PC-9 (cell line): ENCODE results near the gene COL24A1. TPM values are rescaled to one million over a fixed set of nuclear protein-coding genes. Genes with fewer than 3 reads are reported as not detected.

Source experiments
- BruUV-seq: library from RNA; stranded (reverse); fragments of 400-500 nt; replicated peaks from 2 replicates; lab custom pipeline; 2021; lab: Mats Ljungman, UMichigan
- CTCF ChIA-PET: fragments of 300-600 bp; sonication (Branson Sonifier 250); formaldehyde crosslinking; loops from one replicate; lab custom pipeline; 2022; ENCODE audit warnings: antibody characterized with exemption; lab: Charles Lee
- POLR2A ChIA-PET: fragments of 300-600 bp; sonication (Branson Sonifier 250); formaldehyde crosslinking; loops from one replicate; lab custom pipeline; 2022; ENCODE audit warnings: antibody characterized with exemption; ENCODE audit not compliant: unreplicated experiment; lab: Charles Lee
- DNase-seq, 2 experiments: peaks; one replicate each; pipeline versions ENCODE4 v3.0.0 to v3.0.0-alpha.2; 2015 to 2022; ENCODE audit warnings: mixed read lengths in 1 of 2
- H2AFZ ChIP-seq: fragments of 200-600 bp; sonication (generic); 2 replicates; pipeline ENCODE4 v1.8.1; 2017; ENCODE audit warnings: antibody characterized with exemption
- H3F3A ChIP-seq: fragments of 200-600 bp; sonication (generic); 2 replicates; pipeline ENCODE4 v1.8.1; 2017; ENCODE audit warnings: antibody characterized with exemption, mild to moderate bottlenecking, low read depth; ENCODE audit not compliant: insufficient read depth
- H3K27ac ChIP-seq: fragments of 200-600 bp; sonication (generic); 2 replicates; pipeline ENCODE4 v1.6.1; 2016; ENCODE audit warnings: mixed run types
- H3K27me3 ChIP-seq: fragments of 200-600 bp; sonication (generic); 2 replicates; pipeline ENCODE4 v1.6.1; 2016; ENCODE audit warnings: low read depth, mixed run types; ENCODE audit not compliant: insufficient read depth
- H3K36me3 ChIP-seq: fragments of 200-600 bp; sonication (generic); 2 replicates; pipeline ENCODE4 v1.6.1; 2016; ENCODE audit warnings: low read depth, mixed run types
- H3K4me1 ChIP-seq: fragments of 200-600 bp; sonication (generic); replicated peaks from 2 replicates; pipeline ENCODE4 v1.6.1; 2016; ENCODE audit warnings: mixed run types; ENCODE audit not compliant: insufficient read depth
- H3K4me2 ChIP-seq: fragments of 200-600 bp; sonication (generic); 2 replicates; pipeline ENCODE4 v1.6.1; 2017; ENCODE audit warnings: mixed run types
- H3K4me3 ChIP-seq: fragments of 200-600 bp; sonication (generic); 2 replicates; pipeline ENCODE4 v1.6.1; 2016; ENCODE audit warnings: mixed run types
- H3K79me2 ChIP-seq: fragments of 200-600 bp; sonication (generic); 2 replicates; pipeline ENCODE4 v1.6.1; 2017; ENCODE audit warnings: low read depth, mixed run types
- H3K9me2 ChIP-seq: fragments of 200-600 bp; sonication (generic); 2 replicates; pipeline ENCODE4 v1.8.1; 2017; ENCODE audit warnings: mild to moderate bottlenecking; ENCODE audit not compliant: insufficient read depth
- H3K9me3 ChIP-seq: fragments of 200-600 bp; sonication (generic); 2 replicates; pipeline ENCODE4 v1.8.1; 2016; ENCODE audit warnings: low read depth; ENCODE audit not compliant: insufficient read depth
- H4K20me1 ChIP-seq: fragments of 200-600 bp; sonication (generic); 2 replicates; pipeline ENCODE4 v1.8.1; 2017; ENCODE audit not compliant: insufficient read depth
- CTCF ChIP-seq: fragments of 200-600 bp; sonication (generic); conservative IDR thresholded peaks from 2 replicates; pipeline ENCODE4 v1.6.1; 2017; ENCODE audit warnings: mixed run types, antibody characterized with exemption, mild to moderate bottlenecking, moderate library complexity
- EZH2 ChIP-seq: fragments of 200-600 bp; sonication (generic); IDR thresholded peaks from 2 replicates; pipeline ENCODE4 v1.8.0; 2017; ENCODE audit warnings: antibody characterized with exemption, low read depth
- intact Hi-C: fragments of 100-400 bp; cut with micrococcal nuclease; formaldehyde crosslinking; loops from one replicate; pipeline ENCODE4 v1.10.0; 2022; ENCODE audit not compliant: unreplicated experiment
- total RNA-seq: library from RNA; stranded (reverse); gene quantifications from 2 replicates; pipeline ENCODE4 v1.2.3, GENCODE V29; 2021

Gene COL24A1
- total RNA-seq, 1 experiment from 2014 or later: 0.15 TPM

DNA sequence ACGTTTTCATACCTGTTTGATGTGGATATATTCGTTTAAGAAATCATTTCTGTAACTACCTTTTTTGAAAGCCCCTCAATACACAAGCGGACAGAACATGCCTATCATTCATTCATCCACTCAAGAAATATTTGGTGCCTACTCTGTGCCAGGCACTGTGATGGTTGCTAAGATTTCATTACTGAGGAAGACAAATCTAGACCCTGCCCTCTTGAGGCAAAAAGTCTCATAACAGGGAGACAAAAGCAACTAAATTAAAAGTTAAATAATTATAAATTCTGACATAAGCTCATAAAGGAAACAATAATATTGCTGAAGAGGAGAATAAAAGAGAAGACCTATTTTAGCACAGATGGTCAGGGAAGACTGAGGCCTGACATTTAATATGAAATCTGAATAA lies 244.8 kb downstream of the COL24A1 start:
- H3K9me2 ChIP-seq: no peaks in the 10 kb centered on the region
- no peak overlapping the region for H3K27ac ChIP-seq
- H3K9me3 ChIP-seq: no peaks in the 10 kb centered on the region
- CTCF ChIA-PET: interaction anchor here (1.2 kb wide), 1 partner anchor 203 kb away, joined by 3 read pairs; the partner anchor contains the start of gene ZNHIT6
- POLR2A ChIA-PET: no interaction called here
- H3K4me2 ChIP-seq: no peak overlapping the region
- no TSS peak for BruUV-seq
- no peaks in the 10 kb centered on the region for H3F3A ChIP-seq
- H3K27me3 ChIP-seq: no peaks in the 10 kb centered on the region
- TF ChIP-seq CTCF (peak; percentile 66), EZH2 (no peak)
- no peak for DNase-seq
- H3K79me2 ChIP-seq: no peaks in the 10 kb centered on the region
- H3K4me1 ChIP-seq: no peaks in the 10 kb centered on the region
- no peaks in the 10 kb centered on the region for H4K20me1 ChIP-seq
- intact Hi-C loops: no loop called here
- H2AFZ ChIP-seq: no peak overlapping the region
- no peak overlapping the region for H3K4me3 ChIP-seq
- H3K36me3 ChIP-seq: no peaks in the 10 kb centered on the region

- ChIA-PET CTCF (no interaction called here), POLR2A (no interaction called here)
- intact Hi-C loops: no loop called here
- Histone ChIP-seq H3K4me2 (no peak overlapping the region), H3K27ac (no peak overlapping the region), H3K9me2 (no peaks in the 10 kb centered on the region), H3K4me1 (no peaks in the 10 kb centered on the region), H2AFZ (no peak overlapping the region), H4K20me1 (no peaks in the 10 kb centered on the region), H3K79me2 (no peaks in the 10 kb centered on the region), H3K4me3 (no peak overlapping the region), H3F3A (no peaks in the 10 kb centered on the region), H3K27me3 (no peaks in the 10 kb centered on the region), H3K36me3 (no peaks in the 10 kb centered on the region), H3K9me3 (no peaks in the 10 kb centered on the region)
- TF ChIP-seq EZH2 (no peak), CTCF (no peak)
- no TSS peak for BruUV-seq
- no peak for DNase-seq
Measured at GRCh38 chr1:85900921-85901320, 255.7 kb downstream of the COL24A1 start.

GRCh38 chr1:85898861-85899260 lies 257.7 kb downstream of the COL24A1 start:
- Histone ChIP-seq H3K27ac (no peak overlapping the region), H3K4me1 (no peaks in the 10 kb centered on the region), H3F3A (no peaks in the 10 kb centered on the region), H3K9me3 (no peaks in the 10 kb centered on the region), H2AFZ (no peak overlapping the region), H3K27me3 (no peaks in the 10 kb centered on the region), H3K79me2 (no peaks in the 10 kb centered on the region), H3K36me3 (no peaks in the 10 kb centered on the region), H4K20me1 (no peaks in the 10 kb centered on the region), H3K4me3 (no peak overlapping the region), H3K4me2 (no peak overlapping the region), H3K9me2 (no peaks in the 10 kb centered on the region)
- intact Hi-C loops: no loop called here
- TF ChIP-seq CTCF (no peak), EZH2 (no peak)
- no TSS peak for BruUV-seq
- CTCF ChIA-PET: no interaction called here
- POLR2A ChIA-PET: interaction anchor here (0.5 kb wide), 1 partner anchor 1135 kb away, joined by 3 read pairs; no protein-coding TSS in a partner anchor
- no peak for DNase-seq
